NOMO-1 treated with dmso at 0.1 percent for 144 hours (cell line): ENCODE measurements around the gene HTRA3.

Experiments used
- DNase-seq: peaks from one replicate; lab custom pipeline; 2025; ENCODE audit not compliant: unreplicated experiment; lab: John Stamatoyannopoulos, UW

Gene HTRA3

DNA sequence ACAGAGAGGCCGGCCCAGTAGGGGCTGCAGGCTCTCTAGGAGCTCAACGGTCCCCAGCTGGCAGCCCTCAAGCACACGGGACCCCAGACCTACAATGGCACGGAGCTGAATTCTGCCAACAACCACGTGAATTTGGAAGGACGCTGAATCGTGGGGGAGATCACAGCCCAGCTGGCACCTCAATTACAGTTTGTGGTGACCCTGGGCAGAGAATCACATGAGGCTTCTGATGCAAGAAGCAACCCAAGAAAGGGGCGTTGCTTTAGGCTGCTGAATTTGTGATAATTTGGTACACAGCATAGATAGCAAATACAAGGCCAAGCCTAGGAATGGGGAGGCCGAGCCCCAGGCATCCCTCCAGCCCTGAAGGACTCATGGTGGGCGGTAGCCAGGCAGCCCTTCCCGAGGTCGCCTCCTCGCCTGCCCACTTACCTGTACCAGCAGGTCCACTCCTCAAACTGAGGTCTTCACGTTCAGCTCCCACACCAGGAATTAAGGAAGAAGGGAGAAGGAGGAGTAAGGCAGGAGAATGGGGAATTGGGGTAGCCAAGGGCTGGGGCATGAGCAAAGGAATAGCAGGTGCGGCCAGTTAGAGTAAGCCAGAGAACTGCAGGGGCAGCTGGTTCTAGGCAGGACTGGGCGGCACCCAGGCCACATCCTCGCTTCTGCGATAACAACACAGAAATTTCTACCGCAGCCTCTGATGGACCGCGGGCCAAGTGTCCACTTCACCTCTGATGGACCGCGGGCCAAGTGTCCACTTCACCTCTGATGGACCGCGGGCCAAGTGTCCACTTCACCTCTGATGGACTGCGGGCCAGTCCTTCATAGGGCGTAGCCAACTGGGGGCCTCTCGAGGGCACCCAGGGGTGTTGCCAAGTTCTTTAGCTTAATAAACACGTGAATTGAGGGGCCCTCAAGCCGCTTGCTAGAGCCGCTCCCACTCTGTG, 23.4 kb upstream of the HTRA3 start:
- DNase-seq, result no peak

- no peak for DNase-seq
These were observed 22.3 kb upstream of the HTRA3 start for GRCh38 chr4:8247047-8247930.

GRCh38 chr4:8248091-8248490, 21.5 kb upstream of the HTRA3 start:
- no peak for DNase-seq

DNA sequence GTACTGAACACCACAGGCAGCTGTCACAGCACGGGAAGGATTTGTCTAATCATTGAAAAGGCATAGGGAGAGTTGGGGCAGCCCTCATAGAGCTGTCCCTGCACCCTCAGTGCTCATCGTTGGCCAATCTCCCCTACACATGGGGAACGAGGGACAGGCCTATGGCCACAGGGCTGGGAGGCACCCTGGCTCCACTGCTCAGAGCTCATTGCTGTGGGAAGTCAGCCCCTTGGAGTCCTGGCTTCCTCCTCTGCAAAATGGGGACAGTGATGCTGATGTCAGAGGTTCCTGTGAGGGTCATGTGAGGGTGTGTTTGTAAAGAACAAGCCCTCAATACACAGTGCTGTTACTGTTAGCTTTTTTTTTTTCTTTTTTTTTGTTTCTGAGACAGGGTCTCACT, 19.3 kb upstream of the HTRA3 start:
- no peak for DNase-seq

DNA sequence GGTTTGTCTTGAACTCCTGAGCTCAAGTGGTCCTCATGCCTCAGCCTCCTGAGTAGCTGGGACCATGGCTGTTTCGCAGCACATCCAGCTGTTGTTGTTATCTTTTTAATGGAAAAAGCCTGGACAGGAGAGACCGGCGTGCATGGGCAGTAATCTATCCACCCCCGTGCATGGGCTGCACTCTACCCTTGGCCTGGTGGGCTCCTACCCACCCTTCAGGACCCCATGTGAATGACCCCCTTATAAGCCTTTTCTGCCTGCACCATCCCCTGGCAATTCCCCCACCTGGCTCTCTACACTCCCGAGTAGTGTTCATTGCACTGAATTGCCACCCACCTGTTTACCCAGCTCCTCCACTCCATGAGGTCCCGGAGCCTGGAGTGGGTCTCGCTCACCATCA, 18.9 kb upstream of the HTRA3 start:
- no peak for DNase-seq

DNA sequence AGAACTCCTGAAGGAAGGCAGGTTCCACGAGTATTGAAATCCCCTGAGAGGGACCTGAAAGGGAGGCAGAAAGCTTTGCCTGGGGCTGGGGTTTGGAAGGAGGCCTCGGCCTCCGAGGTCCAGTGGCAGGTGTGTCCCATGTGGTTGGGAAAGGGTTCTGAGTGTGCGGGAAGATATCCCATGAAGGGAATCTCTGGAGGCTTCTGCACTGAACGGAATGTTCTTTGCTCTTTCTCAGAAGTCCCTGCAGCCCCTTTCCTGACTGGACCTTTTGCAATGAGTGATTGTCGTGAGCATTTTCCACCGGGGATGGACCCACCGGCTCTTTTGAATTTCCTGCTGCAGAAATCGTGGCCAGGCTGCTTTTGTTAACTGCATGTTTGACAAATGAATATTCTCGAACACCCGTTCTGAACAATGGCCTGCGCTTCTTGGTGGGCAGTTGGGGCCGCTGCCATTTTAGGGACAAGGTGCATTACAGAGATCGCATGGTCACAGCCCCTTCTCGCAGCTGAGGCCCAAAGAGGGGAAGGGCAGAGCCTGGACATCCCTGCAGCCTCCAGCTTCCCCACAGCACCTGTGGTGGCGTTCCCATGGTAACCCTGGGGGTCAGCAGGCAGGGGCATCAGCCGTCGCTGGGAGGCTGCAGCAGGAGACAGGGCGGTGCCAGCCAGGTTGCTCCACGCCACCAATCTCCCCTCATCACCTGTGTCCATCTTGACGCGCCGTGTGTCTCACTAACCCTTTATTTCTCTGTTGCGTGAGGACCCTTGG, 18.3 kb upstream of the HTRA3 start:
- DNase-seq, result no peak

GRCh38 chr4:8252301-8253173, 17.0 kb upstream of the HTRA3 start:
- DNase-seq, result no peak

DNA sequence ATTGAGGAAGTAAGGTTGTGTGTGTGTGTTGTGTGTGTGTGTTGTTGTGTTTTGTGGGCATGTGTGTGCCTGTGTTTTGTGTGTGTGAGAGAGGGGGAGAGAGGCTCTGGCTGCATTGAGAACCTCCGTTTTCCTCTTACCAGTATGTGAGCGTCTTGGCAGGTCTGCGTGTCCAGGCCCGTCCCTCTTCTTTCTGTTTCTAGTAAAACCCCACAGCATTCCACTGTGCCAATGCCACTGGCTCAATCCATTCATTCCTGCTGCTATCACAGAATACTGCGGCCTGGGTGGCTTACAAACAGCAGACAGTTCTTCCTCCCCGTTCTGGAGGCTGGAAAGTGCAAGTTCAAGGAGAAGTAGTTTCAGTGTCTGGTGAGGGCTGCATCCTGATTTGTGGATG, 15.5 kb upstream of the HTRA3 start:
- no peak for DNase-seq

DNA sequence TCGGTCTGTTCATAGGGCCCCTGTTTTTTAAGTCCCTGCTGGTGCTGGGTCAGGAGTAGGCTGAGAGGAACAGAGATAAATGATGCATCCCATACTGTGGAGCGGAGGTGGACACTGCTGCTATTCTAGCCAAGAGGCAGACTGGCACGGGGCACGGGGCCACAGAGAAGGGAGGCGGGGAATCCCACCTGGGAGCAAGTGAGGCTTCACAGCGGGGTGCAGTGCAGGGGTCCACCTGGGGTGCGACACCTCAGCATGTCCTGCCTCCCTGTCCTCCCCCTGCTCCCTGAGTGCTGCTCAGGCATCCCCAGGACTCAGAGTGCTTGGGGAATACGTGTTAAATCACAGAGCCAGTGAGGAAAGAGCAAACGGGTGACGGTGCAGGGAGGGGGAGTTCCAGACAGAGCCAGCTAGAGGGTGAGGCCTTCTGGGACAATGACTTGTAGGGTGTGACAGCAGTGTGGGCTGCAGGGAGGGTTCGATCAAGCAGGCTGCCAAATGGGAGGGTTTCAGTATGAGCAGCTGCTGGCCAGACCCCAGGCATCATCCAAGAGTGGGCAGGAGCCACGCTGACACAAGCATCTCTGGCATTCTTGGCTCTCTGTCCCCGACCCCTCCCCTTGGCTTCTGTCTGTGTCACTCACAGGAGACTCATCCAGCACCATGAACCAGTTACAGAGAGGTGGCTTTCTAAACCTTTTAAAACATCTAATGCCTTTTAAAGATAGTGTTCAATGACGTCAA, 13.7 kb upstream of the HTRA3 start:
- no peak for DNase-seq

- no peak for DNase-seq
These were observed 11.7 kb upstream of the HTRA3 start for GRCh38 chr4:8257854-8258253.

DNA sequence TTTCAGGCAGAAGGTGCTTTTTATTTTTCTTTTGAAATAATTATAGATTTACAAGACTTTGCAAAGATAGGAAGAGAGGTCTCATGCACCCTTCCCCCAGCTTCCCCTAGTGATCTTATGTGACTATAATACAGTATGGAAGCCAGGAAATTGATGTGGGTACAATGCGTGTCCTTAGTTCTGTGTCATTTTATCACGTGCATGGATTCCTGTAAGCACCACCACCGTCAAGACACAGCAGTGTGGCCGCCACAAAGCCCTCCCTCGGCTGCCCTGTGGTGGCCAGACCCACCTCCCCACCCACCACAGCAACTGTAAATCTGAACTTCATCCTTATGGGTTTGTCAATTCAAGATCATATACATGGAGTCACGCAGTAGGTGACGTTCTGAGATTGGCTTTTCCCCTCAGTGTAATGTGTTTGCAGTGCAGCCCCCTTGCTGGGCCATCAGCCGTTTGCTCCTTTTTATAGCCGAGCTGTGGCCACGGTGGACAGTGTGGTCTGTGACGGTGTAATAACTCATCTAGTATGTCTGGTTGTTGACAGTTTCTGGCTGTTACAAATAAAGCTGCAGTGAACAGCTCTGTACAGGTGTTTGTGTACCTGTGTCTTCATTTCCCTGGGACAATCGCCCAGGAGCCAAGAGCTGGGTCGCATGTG, 10.9 kb upstream of the HTRA3 start:
- no peak for DNase-seq

GRCh38 chr4:8259743-8260430, 9.7 kb upstream of the HTRA3 start:
- DNase-seq, result no peak

- DNase-seq, result no peak
These were observed 8.9 kb upstream of the HTRA3 start for GRCh38 chr4:8260656-8261111.

GRCh38 chr4:8261851-8262535, 7.6 kb upstream of the HTRA3 start:
- no peak for DNase-seq

GRCh38 chr4:8262637-8263322, 6.8 kb upstream of the HTRA3 start:
- no peak for DNase-seq

DNA sequence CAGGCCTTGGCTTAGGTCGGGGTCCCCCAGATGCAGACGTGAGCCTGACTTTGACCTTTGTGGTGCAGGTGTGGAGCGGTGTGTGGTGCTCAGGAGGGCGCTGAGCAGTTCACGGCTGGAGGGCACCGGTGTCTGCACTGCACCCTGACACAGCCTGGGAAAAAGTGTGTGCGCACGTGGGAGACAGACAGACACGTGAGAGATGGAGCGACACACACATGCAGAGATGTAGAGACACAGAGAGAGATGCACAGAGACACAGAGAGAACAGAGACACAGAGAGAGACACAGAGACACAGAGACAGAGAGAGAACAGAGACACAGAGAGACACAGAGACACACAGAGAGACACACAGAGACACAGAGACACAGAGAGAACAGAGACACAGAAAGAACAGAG, 6.2 kb upstream of the HTRA3 start:
- no peak for DNase-seq

GRCh38 chr4:8264106-8264505, 5.4 kb upstream of the HTRA3 start:
- DNase-seq, result no peak
